Nephron (organoid): ENCODE data around the gene SETD7.
A peak's percentile ranks its signal among the peaks of the same experiment; 100 is the strongest.

Source experiments
- H3K27ac Mint-ChIP-seq, 3 experiments: 2 replicates each; pipeline ENCODE4 v1.8.0; 2020; ENCODE audit warnings: mixed read lengths in 3 of 3, mild to moderate bottlenecking in 2 of 3, moderate library complexity in 1 of 3
- H3K27me3 Mint-ChIP-seq: 2 replicates; pipeline ENCODE4 v1.8.0; 2021; ENCODE audit warnings: low read depth, mild to moderate bottlenecking, moderate library complexity, mixed read lengths
- H3K36me3 Mint-ChIP-seq: 2 replicates; pipeline ENCODE4 v1.8.0; 2020; ENCODE audit warnings: low read depth, mixed read lengths
- H3K4me1 Mint-ChIP-seq: 2 replicates; pipeline ENCODE4 v1.8.0; 2020; ENCODE audit warnings: mixed read lengths
- H3K4me3 Mint-ChIP-seq, 3 experiments: 2 replicates each; pipeline ENCODE4 v1.8.0; 2020; ENCODE audit warnings: mild to moderate bottlenecking in 3 of 3, mixed read lengths in 3 of 3, moderate library complexity in 2 of 3
- H3K9me3 Mint-ChIP-seq: 2 replicates; pipeline ENCODE4 v1.8.0; 2020; ENCODE audit warnings: mixed read lengths
- TF ChIP-seq, protein P1 (sequence below), 3 experiments: fragments of 200-600 bp; sonication (generic); IDR thresholded peaks; one replicate each; pipeline ENCODE4 v1.5.0; 2021; ENCODE audit warnings: antibody characterized with exemption in 3 of 3; ENCODE audit not compliant: unreplicated experiment in 3 of 3

SETD7 gene

DNA sequence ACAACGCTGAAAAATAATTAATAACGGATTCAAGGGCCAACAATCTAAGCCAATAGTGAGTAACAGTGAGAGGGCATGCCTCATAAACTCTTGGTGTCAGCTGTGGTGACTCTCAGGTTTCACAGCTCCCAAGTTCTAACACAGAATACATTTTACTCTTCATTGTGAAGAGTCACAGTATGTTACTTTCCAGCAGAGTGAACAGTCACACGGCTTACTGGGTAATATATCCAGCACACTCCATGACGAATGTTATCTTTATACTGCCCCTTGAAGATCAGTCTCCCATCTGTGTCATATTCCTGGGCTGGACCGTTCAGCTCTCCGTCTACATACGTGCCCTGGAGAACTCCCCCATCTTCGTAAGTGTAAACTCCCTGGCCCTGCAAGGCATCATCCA lies 23.1 kb downstream of the SETD7 start:
- TF ChIP-seq, protein P1, sequence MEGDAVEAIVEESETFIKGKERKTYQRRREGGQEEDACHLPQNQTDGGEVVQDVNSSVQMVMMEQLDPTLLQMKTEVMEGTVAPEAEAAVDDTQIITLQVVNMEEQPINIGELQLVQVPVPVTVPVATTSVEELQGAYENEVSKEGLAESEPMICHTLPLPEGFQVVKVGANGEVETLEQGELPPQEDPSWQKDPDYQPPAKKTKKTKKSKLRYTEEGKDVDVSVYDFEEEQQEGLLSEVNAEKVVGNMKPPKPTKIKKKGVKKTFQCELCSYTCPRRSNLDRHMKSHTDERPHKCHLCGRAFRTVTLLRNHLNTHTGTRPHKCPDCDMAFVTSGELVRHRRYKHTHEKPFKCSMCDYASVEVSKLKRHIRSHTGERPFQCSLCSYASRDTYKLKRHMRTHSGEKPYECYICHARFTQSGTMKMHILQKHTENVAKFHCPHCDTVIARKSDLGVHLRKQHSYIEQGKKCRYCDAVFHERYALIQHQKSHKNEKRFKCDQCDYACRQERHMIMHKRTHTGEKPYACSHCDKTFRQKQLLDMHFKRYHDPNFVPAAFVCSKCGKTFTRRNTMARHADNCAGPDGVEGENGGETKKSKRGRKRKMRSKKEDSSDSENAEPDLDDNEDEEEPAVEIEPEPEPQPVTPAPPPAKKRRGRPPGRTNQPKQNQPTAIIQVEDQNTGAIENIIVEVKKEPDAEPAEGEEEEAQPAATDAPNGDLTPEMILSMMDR (IDR thresholded peaks at IDR 0.05; ENCODE audit: unreplicated experiment in 3 of 3) = no peak
- Mint-ChIP-seq H3K4me3 (peak overlapping the region in 2 of 3 experiments; percentile 21 to 36), H3K9me3 (no peaks in the 10 kb centered on the region), H3K27ac (peak overlapping the region; percentile 54 to 76 (median 64)), H3K4me1 (peaks cover 53% of the 10 kb centered on the region), H3K36me3 (peaks cover 15% of the 10 kb centered on the region), H3K27me3 (no peaks in the 10 kb centered on the region)

DNA sequence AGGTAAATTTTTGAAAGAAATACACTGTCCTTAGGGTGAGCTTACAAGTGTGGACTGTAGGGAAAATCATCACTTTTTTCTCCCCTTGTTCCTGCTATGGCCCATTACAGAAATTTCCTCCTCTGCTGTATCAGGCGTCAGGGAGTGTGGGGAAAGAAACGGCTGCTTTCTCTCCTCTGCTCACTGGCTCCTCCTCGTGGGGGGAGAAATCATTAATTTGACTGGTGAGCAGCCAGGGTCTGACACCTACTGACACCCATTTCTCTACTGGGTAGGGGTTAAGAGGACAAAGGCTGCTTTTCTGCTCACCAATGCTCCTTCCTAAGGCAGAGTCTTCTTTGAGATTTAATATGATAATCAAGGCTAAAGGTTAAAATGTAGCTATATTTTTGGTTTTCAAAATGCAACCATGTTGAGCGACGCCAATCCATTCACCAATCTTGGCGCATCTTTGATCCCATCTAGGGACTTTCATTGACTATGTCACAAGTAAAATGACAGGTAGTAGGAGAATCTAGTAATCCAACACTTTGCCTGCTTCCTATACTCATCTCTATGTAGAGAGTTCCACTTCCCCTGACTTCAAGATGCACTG lies 25.1 kb downstream of the SETD7 start:
- H3K27ac Mint-ChIP-seq = no peak overlapping the region
- peaks cover 20% of the 10 kb centered on the region for H3K36me3 Mint-ChIP-seq
- no peaks in the 10 kb centered on the region for H3K27me3 Mint-ChIP-seq
- peaks cover 45% of the 10 kb centered on the region for H3K4me1 Mint-ChIP-seq
- H3K4me3 Mint-ChIP-seq = no peak overlapping the region
- no peaks in the 10 kb centered on the region for H3K9me3 Mint-ChIP-seq
- TF ChIP-seq, protein P1 (IDR thresholded peaks at IDR 0.05; ENCODE audit: unreplicated experiment in 3 of 3) = peak; percentile 24 to 51 (median 35)

DNA sequence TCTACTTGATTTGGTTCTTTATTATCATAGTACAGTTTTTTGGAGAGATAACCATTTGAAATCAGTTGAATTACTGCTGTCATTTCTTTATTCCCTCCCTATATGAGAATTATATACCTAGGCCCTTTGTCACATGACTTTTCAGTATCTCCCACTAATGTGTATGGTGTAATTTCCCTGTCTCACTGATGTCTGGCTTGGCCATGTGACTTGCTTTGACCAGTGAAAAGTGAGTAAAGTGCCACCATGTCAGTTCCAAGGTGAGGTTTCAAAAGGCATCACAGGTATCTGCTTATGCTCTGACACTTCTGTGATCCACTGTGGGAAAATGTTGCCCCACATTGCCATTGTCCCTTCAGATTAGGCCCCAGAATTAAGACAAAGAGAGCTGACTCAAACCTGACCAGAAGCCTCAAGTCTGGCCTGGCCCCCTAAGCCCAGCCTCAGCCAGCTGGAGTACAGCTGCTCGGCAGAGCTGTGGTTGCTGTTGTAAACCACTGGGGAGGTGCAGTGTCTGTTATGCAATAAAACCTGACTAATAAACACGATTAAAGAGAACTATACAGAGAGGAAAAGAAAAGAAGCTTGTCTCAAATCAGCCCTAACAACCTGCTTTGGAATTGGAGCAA lies 27.5 kb downstream of the SETD7 start:
- Mint-ChIP-seq H3K36me3 (peaks cover 30% of the 10 kb centered on the region), H3K27me3 (no peaks in the 10 kb centered on the region), H3K27ac (peak overlapping the region in 2 of 3 experiments; percentile 65 to 77), H3K4me1 (peaks cover 53% of the 10 kb centered on the region), H3K9me3 (no peaks in the 10 kb centered on the region), H3K4me3 (no peak overlapping the region)
- TF ChIP-seq, protein P1 (IDR thresholded peaks at IDR 0.05; ENCODE audit: unreplicated experiment in 3 of 3) = no peak

DNA sequence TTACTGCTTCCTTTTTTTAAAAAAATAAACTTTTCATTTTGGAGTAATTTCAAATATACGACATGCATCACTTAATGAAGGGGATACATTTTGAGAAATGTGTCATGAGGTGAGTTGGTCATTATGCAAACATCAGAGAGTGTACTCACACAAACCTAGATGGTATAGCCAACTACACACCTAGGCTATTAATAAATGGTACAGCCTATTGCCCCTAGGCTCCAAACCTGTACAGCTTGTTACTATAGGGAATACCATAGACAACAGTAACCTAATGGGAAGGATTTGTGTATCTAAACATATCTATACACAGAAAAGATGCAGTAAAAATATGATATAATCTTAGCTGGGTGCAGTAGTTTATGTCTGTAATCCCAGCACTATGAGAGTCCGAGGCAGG lies 29.1 kb downstream of the SETD7 start:
- H3K9me3 Mint-ChIP-seq = no peaks in the 10 kb centered on the region
- no peaks in the 10 kb centered on the region for H3K27me3 Mint-ChIP-seq
- TF ChIP-seq, protein P1 (IDR thresholded peaks at IDR 0.05; ENCODE audit: unreplicated experiment in 3 of 3) = no peak
- H3K36me3 Mint-ChIP-seq = peaks cover 41% of the 10 kb centered on the region
- no peak overlapping the region for H3K4me3 Mint-ChIP-seq
- no peak overlapping the region for H3K27ac Mint-ChIP-seq
- peaks cover 49% of the 10 kb centered on the region for H3K4me1 Mint-ChIP-seq

DNA sequence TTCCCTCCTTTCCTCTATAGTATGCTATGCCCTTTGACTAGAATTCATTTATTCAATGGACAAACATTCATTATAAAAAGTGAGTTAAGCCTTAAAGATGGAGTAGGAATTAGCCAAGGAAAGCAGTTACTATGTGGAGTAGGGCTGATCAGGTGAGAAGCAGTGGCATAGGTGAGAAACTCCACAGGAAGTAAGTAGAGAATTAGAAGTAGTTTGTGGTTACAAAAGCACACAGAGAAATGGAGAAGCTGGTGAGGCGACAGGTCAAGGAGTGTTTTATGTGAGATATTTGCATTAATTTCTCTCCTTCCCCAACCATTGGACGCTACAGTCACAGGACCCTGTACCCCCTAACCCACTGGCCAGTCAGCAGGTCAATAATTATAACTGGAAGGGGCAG lies 30.6 kb downstream of the SETD7 start:
- Mint-ChIP-seq H3K27me3 (no peaks in the 10 kb centered on the region), H3K36me3 (peaks cover 48% of the 10 kb centered on the region), H3K4me3 (no peak overlapping the region), H3K27ac (no peak overlapping the region), H3K9me3 (no peaks in the 10 kb centered on the region), H3K4me1 (peaks cover 40% of the 10 kb centered on the region)
- TF ChIP-seq, protein P1 (IDR thresholded peaks at IDR 0.05; ENCODE audit: unreplicated experiment in 3 of 3) = no peak
